Measurements from ENCODE around the gene ATP10B.

The ATP10B gene

GRCh38 chr5:160520609-160521391 is 331.2 kb downstream of the ATP10B start:
- H3K27me3 Mint-ChIP-seq = no peaks in the 10 kb centered on the region
- no peaks in the 10 kb centered on the region for H3K36me3 Mint-ChIP-seq
- H3K27ac Mint-ChIP-seq = no peak overlapping the region
- no peaks in the 10 kb centered on the region for H3K9me3 Mint-ChIP-seq
- no peak overlapping the region for H3K4me3 Mint-ChIP-seq
- H3K4me1 Mint-ChIP-seq = no peaks in the 10 kb centered on the region

- Mint-ChIP-seq H3K27ac (no peak overlapping the region), H3K4me3 (no peak overlapping the region), H3K27me3 (no peaks in the 10 kb centered on the region), H3K4me1 (no peaks in the 10 kb centered on the region), H3K36me3 (no peaks in the 10 kb centered on the region), H3K9me3 (no peaks in the 10 kb centered on the region)
These were observed 335.1 kb downstream of the ATP10B start for GRCh38 chr5:160516696-160517530.

GRCh38 chr5:160514866-160515265 is 337.1 kb downstream of the ATP10B start:
- no peaks in the 10 kb centered on the region for H3K36me3 Mint-ChIP-seq
- H3K4me3 Mint-ChIP-seq = no peak overlapping the region
- no peaks in the 10 kb centered on the region for H3K27me3 Mint-ChIP-seq
- H3K9me3 Mint-ChIP-seq = no peaks in the 10 kb centered on the region
- H3K4me1 Mint-ChIP-seq = no peaks in the 10 kb centered on the region
- no peak overlapping the region for H3K27ac Mint-ChIP-seq

GRCh38 chr5:160514191-160514590 is 337.8 kb downstream of the ATP10B start:
- peaks cover 3% of the 10 kb centered on the region for H3K4me1 Mint-ChIP-seq
- no peaks in the 10 kb centered on the region for H3K27me3 Mint-ChIP-seq
- no peak overlapping the region for H3K27ac Mint-ChIP-seq
- no peaks in the 10 kb centered on the region for H3K36me3 Mint-ChIP-seq
- no peaks in the 10 kb centered on the region for H3K9me3 Mint-ChIP-seq
- H3K4me3 Mint-ChIP-seq = no peak overlapping the region

- Mint-ChIP-seq H3K27me3 (no peaks in the 10 kb centered on the region), H3K36me3 (no peaks in the 10 kb centered on the region), H3K27ac (no peak overlapping the region), H3K4me3 (no peak overlapping the region), H3K4me1 (peaks cover 10% of the 10 kb centered on the region), H3K9me3 (no peaks in the 10 kb centered on the region)
These were observed 338.5 kb downstream of the ATP10B start for GRCh38 chr5:160513485-160513884.

Data from activated naive CD4-positive, alpha-beta T cell treated with anti-CD3 and anti-CD28 coated beads, Interleukin-2, amount 50 U/mL, for 24 hours (primary cell).